Suprapubic skin (tissue), 4 donors: ENCODE measurements around the gene SOHLH1.

Source experiments
- POLR2A ChIP-seq, 2 donors: fragments of 450-650 bp; IDR thresholded peaks; one replicate each; pipeline ENCODE4 v1.6.1; 2017; ENCODE audit warnings: antibody characterized with exemption in 2 of 2, mild to moderate bottlenecking in 2 of 2, moderate library complexity in 2 of 2
- POLR2AphosphoS5 ChIP-seq, 3 donors: sonication (generic); formaldehyde crosslinking; IDR thresholded peaks; one replicate each; pipeline ENCODE4 v1.6.1; 2017; ENCODE audit warnings: antibody characterized with exemption in 3 of 3

GRCh38 chr9:135739271-135740220, 40.3 kb upstream of the SOHLH1 start:
- no peak for TF ChIP-seq POLR2AphosphoS5 (IDR thresholded peaks at IDR 0.05)
- TF ChIP-seq POLR2A (IDR thresholded peaks at IDR 0.05): no peak
